Stimulated activated CD4-positive, alpha-beta T cell treated with anti-CD3 and anti-CD28 coated beads, Interleukin-15, amount 100 ng/mL, for 48 hours (primary cell): ENCODE results near the gene F2R.

ENCODE experiments used
- DNase-seq, 2 donors: peaks; one replicate each; pipeline ENCODE4 v3.0.0-alpha.2; 2020; ENCODE audit warnings: low read depth in 2 of 2

The F2R gene

DNA sequence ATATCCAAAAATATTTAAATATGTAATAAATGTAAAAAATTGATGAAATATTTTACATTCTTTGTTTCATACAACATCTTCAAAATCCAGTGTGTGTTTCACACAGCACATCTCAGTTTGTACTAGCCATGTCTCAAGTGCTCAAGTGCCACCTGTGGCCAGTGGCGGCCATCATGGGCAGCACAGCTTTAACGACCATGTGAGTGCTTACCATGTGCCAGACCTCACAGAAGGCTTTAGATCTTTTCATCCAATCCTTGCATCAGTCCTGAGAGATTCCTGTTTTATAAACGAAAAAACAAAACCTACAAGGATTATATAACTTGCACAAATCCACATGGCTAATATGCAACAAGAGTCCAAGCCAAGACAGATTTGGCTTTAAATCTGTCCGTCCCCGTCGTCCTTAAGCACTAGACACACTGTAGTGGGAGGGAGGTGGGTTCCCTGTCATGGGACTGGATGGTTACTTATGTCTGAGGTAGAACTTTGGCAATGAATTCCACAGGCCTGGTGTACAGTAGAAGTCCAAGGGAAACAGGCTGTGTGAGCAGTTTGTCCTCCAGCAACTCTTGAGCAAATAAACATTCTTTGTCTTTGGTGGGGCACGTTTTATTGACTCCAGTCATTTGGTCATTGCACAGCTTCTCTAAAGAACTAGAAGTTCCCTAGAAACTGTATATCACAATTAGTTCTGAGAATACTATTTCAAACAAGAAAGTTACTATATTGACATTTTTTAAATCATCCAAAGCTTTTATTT, 25.0 kb upstream of the F2R start:
- no peak for DNase-seq

DNA sequence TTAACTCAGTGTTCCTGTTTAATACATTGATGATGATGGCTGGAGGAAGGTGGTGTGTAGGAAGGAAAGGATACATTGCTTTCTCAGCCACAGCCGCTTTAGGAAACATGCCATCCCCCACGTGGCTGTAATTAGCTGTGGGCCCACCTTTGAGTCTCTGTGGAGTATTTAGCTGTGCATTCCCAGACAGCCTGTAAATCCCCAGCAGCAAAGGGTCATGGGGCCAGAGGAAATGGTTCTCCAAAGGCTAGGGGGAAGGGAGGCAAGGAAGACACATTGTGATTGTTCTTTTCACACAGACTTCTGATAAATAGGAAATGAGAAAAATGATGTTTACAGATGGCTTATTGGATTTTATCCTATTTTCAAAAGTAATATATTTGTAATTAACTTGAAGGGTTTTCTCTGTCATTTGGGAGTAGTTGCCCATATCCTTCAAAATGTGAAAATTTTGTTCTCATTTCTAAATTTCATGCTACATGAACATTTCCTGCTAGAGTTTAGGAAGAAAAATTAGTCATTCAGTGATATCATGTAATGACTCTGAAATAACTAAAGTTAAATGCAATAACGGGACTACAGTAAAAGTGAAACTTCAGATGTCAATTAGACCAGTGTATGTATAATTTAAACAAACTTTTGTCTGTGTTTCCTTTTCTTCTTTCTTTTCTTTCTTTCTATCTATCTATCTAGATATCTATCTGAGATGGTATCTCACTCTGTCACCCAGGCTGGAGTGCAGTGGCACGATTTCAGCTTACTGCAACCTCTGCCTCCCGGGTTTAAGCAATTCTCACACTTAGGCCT, 24.3 kb upstream of the F2R start:
- DNase-seq, result no peak

DNA sequence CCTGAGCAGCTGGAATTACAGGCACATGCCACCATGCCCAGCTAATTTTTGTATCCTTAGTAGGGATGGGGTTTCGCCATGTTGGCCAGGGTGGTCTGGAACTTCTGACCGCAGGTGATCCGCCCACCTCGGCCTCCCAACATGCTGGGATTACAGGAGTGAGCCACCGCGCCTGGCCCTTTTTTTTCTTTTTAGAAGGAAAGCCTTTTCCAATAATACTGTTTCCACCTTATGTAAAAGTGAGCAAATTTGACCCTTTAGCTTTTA, 23.7 kb upstream of the F2R start:
- DNase-seq, result no peak

DNA sequence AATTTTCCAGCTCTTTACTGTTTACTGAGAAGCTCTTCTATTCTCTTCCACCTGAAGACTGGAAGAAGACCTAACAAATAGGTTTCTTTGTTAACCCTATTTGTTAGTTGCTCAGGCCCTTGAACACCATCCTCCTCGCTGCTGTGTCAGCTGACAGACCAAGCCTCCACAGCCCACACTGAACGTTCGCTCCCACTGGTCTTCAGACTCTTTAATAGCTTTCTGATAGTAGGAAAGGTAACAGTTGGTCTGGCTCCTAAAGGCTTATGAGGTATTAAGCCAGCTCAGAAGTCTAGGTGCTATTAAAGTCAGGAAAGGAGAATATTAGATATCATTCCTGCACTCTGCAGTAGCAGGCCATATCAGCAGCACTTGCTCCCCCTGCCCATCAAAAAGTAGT, 23.3 kb upstream of the F2R start:
- no peak for DNase-seq

DNA sequence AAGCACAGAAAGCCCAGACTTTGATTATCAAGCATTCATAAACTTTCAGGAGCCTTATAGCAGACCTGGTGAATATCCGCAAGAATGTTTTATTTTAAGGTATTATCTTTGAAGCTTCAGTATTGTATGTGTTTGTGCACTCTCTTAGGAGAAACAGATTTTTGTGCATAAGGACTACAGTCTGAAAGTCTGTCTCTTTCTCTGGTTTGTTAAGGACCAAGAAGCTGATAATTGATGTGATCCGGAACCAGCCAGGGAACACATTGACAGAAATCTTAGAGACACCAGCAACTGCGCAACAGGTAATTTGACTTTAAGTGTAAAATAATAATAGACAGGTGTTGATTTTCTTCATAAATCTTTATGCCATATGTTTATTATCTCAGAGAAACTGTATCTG, 22.8 kb upstream of the F2R start:
- no peak for DNase-seq

DNA sequence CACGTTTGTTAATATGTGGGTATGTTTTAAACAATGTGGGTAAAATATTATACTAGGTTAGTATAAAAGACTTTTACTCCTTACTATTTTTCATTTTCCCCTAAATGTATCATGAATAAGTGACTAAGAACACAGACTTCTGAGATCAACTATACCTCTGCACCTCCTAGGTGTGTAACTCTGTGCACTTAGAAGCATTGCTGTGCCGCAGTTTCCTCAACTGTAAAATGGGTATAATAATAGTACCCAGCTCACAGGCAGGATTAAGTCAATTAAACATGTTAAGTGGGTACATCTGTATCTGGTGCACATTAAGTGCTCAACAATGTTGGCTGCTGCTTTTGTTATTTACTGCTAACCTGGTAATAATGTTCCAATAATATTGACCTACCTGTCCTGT, 21.6 kb upstream of the F2R start:
- DNase-seq, result no peak

DNA sequence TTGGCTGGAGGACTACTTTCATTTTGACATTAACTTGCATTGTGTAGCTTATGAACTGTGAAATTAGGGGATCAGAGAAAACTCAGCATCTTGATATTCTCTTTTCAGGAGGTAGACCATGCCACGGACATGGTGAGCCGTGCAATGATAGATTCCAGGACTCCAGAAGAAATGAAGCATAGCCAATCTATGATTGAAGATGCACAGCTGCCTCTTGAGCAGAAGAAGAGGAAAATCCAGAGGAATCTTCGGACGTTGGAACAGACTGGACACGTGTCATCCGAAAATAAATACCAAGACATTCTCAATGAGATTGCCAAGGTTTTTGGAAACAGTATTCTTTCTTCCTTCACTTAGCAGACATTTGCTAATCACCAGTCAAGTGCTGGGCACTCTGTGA, 20.6 kb upstream of the F2R start:
- no peak for DNase-seq

DNA sequence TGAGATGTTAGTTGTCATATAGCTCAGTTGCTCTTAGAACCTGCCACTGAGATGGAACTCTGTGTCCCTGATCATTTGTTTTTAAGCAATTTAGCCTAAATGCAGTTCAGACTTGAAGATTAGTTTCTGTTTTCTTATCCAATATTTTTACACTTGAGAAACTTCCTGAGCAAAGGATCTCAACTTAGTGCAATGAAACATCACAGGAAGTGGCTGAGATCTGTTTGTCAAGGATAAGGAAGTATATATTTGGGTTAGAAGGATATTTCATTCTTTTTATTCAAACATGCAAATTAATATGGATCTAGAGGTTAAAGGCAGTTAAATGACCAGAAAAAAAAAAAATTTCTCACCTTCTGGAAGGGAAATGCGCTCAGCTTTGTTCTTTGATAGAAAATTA, 19.7 kb upstream of the F2R start:
- no peak for DNase-seq

DNA sequence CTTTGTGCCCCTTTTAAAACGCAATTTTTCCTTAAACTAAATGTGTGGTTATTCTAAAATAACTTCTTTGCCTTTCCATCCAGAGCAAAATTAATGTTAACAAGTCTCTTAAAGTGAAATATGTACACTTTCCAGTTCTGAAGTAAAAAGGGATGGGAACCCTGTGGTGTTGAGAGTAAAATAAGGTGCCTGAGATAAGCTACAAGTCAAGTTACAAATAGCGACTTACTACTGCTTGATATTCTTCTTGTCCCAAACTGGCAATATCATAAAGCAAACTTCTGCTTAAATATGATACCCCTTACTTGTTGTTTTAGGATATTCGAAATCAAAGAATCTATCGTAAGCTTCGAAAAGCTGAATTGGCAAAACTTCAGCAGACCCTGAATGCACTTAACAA, 18.3 kb upstream of the F2R start:
- no peak for DNase-seq

DNA sequence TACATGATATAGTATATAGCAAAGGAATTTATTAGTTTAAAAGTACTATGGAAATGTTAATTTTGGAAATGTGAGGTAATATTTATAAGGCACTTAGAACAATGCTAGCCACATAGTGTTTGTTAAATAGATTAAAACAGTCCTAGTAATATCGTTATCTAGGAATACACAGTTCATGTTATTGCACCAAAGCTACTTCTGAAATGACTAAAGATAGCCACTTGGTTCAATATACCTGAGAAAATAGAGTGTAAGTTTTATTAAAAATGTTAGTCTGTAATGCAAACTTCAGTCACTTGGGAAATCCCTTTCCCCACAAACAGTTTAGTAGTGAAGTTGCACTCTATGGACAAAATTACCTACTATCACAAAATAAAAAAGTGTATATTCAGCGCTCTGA, 15.4 kb upstream of the F2R start:
- no peak for DNase-seq

DNA sequence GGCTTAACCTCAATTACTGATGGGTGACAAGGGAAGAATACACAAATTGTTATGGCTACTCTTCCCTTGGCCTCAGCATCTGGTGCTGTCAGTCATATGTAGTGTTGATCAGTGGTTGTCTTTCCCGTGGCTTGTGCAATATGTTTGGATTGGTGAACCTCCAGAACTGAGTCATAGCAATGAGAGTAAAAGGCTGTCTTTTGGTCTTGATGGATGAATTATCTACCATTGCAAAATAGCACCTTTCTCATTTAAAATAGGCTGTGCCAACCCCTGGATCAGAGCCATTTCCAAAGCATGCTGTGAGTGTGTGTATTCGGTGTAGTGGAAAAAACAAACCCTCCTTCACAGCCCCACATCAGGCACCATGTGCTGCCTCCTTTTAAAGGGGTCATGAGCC, 14.6 kb upstream of the F2R start:
- DNase-seq, result no peak

DNA sequence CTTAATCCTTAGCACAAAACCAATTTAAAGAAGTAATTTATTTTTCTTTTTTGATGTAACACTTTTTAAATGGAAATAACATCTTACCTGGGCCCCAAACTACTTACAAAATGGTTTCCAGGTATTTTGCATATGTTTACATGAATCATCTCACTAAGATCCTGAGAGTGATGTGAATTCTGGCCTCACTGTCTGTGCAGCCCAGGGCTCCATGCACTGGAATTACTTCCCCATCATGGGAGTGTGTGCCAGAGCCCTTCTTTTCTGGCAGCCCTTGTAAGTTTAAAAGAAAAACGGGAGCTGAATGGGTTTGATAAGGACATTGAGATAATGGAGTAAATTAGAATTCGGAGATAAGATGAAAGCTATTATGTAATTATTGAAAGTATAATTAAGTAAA, 12.2 kb upstream of the F2R start:
- DNase-seq, result no peak

DNA sequence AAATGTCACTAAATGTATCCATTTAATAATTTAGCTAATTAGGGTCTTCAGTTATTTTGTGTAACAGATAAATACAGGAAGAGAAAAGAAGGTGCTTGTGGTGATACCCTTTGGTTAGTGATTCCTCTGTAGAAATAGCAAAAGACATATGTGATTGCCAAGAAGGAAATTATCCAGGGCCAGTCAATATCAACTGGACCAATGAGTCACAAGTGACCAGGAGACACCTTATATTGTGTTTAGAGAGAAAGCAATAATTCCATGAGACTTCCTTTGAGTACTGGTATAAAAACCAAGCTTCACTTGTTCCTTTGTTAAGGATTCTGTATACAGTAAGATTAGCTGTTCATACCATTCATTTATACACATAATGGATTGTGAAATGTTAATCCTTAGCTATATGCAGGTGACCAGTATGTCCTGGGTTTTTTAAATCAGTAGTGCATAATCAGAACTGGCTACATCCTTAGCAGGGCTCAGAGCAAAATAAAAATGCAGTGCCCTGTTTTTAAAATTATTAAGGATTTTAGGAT, 11.7 kb upstream of the F2R start:
- DNase-seq, result no peak

DNA sequence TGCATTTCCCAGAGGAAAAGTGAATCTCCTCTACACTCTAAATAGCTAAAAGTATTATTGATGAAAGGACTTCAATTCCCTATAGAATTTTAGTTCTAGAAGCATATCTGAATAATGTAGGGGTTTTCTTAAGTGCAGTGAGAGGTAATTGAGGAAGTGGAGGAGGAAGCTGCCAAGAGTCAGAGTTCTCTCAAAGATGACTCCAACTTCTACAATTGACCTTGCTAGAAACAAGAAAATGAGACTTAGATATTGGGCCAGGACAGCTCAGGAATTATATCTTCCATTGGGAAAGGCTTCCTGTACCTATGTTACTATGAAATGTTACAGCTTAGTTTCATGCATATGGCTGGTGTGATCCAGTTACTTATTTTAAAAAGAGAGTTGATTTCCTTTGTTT, 10.4 kb upstream of the F2R start:
- DNase-seq, result no peak

DNA sequence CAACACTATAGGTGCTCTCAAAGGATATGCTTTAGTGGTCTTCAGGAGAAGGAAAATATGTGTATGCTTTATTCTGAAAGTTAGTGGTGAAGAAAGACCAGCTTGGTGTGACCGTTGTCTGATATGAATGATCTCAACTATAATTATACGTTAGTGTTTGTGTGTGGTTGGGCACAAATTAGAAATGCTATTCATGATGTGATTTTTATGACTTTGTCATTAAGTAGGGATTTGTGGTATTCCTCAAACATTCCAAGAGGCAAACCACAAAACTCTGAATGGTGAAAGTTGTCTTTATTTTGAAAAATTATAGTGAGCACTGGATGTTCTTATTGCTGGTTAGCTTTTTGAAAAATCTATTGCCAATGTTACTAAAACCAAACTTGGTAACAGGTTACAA, 6.2 kb upstream of the F2R start:
- DNase-seq, result no peak

DNA sequence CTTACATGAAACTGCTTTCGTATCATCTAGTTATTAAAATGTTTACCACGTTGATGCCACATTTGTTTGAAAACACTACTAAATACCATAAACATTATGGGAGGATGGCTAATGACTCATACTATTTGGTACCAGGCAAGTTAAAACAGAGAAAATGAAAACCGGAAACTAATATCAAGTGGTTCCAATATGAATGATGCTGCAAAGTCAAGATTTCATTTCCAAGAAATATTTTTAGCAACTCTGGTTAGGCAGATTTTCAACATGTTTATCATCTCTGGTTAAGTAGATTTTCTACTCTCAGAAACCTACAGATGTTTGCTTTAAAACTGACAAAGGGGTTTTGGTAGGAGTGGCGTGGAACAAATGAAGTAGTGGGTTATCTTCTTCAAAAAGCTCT, 4.9 kb upstream of the F2R start:
- DNase-seq, result no peak

DNA sequence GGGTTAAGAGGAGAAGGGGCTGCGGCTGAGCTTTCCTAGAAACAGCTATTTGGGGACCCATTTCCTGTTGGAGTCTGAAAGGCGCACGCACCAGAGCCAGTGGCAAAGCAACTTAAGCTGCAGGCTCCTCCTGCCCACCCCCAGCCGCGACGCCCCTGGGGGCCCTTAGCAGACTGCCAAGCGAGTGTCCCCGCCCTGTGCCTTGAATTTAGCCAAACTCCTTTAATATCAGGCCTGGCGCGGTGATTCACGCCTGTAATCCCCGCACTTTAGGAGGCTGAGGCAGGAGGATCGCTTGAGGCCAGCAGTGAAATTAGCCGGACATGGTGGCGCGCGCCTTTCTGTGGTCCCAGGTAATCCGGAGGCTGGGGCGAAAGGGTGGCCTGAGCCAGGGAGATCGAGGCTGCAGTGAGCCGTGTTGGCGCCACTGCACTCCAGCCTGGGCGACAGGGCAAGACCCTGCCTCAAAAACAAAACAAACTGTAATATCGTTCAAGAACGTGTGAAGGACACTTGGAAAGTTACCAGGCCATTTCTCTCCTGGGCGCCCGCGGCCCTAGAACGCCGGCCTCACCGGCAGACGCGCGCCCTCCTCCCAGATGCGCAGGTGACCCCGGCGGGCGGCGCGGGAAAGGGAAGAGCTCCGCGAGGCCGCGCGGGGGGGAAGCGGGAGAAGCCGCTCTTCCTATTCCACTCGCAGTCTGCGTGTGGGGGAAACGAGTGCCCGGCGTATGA, 1.0 kb upstream of the F2R start:
- DNase-seq, result no peak

DNA sequence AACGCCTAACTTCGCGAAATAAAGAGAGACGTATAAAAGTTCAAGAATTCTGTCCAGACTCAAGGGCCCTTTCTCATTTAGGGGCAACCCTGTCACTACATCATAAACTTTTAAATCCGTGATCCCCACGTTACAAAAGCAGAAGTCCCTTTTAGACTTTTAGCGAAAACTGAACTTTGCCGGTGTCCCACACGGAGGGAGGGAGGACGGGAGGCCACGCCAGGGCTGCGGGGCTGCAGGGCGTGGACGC, 515 bp upstream of the F2R start:
- DNase-seq, result no peak

DNA sequence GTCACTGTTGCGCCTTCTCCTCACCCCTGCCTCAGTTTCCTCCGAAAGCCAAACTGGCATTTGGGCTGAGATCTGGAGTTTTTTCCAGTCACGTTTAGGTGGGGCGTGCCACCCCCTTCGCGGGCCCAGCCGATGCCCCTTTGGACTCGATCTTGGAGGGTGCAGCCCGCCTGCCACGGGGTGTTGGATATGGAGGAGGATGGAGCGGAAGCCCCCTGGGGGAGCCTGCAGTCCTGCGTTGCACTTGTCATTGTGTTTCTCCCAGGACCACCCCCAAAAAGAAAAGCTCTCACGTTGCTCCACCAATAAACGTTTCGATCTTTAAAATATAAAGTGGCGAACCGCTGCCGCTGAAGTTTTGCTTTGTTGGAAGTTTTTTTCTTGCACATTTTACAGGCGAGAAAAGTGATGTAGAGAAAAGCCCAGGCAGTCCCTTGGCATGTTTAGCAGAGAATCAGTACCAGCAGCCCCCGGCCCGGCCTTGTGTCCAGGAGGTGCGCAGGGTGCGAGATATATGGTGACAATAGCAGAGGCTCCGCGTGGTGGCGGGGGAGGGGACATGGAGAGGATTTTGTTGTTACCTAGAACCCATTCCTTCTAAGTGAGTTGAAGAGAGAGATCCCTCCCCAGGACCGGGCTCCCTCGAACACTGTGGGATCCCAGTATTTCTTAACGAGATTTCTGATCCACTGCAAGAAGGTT, 681 bp downstream of the F2R start:
- no peak for DNase-seq

DNA sequence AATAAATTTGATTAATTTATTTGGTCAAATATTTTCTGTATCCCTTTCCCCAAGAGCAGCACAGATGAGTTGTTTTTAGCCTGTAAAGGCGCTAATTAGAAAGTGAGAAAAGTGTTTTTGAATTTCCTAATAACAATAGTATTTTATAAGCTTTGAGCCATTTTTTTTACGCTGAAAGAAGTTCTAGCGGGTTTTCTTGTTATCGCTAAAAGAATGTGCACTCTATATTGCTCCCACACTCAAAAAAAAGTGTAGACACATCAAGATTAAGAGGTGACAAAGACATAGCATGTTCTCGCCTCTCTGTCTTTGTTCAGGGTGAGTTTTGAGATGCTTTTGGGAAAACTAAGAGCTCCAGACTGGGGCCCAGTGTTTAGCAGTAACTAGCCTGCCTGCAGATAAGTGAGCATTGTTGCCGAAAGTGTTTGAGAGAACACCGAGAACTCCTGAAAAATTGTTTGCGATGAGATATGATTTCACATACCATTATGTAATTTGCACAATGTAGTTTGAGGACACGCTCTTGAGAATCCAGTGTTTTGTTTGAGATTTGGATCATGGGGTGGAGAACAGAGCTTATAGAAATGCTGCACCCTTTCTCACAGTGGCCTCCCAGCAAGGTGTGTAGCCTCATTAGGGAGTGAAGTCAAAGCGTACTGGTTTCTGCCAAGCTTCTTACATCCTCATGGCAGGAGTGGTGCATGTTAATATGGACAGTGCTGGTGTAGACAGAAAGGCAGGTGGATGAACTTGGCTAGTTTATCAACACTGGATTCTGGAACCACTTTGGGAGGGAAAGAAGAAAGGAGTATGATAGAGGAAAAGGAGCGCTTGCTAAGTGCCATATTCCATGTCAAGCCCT, 1.5 kb downstream of the F2R start:
- DNase-seq, result no peak

DNA sequence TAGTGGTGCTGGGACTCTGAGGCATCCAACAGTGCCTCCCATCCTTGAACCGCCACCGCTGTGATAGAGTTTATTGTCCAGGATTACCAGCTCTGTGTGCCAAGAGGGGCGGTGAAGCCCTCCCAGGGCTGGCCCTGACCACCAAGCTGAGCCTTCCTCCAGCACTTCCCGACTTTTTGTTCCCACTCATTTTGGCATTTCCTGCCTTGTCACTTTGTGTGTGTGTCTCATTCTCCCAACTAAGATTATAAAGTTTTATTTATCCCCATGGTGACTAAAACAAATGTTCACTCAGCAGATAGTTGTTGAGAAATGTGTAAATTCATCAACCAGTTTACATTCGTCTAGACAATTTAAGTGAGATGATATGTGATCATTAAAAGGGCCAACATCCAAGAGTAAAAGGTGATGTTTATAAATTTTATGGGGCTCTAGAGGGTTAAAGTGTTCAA, 2.5 kb downstream of the F2R start:
- no peak for DNase-seq

DNA sequence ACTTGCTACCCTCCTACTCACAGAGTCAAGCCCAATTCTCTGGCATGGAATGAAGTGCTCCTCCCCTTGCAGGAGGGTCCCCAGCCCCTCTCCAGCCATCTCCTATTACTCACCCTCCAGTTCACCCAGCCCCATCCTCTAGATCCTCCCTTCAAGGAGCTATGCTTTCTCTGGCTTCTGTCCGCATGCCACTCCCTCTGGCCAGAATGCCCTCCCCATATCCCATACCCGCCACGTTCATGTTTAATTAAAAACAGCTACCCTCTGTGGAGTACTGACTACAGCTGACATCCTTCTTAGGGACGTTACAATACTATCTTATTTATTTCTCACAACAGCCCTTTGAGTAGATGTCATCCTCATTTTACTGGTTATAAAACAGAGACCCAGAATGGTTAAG, 3.0 kb downstream of the F2R start:
- no peak for DNase-seq
